ENCODE results near the gene MYO5B. TPM values are rescaled to one million over a fixed set of nuclear protein-coding genes. Genes with fewer than 3 reads are reported as not detected.

Gene MYO5B
- polyA plus RNA-seq, 2 of the 4 experiments (the other 2 are of a cell fraction), result 6.4 to 18.4 TPM

GRCh38 chr18:49910986-49911385 is 284.0 kb downstream of the MYO5B start:
- WGBS (ENCODE audit: missing lambda C conversion rate), result 25% methylated on average over 2 of the region's 2 CpGs
- no peak overlapping the region for H3K4me3 ChIP-seq
- no peak overlapping the region for H3K4me2 ChIP-seq
- no peaks in the 10 kb centered on the region for H3K4me1 ChIP-seq
- no peak overlapping the region for H3K27ac ChIP-seq
- no peak for FAIRE-seq
- H3K9me3 ChIP-seq, result no peaks in the 10 kb centered on the region
- ChIA-PET POLR2A (no interaction called here), CTCF (interaction anchor here (1.2 kb wide), 1 partner anchor 30 kb away, joined by 3 read pairs; no protein-coding TSS in a partner anchor)
- ATAC-seq, result no peak
- TF ChIP-seq ZSCAN20 (CRISPR knock-in tag; IDR thresholded peaks at IDR 0.05) (no peak), RCOR1 (IDR thresholded peaks at IDR 0.05; ENCODE audit: low read depth, low read length) (no peak), POLR2AphosphoS2 (conservative IDR thresholded peaks at IDR 0.05; ENCODE audit: low read length) (no peak), JUN (IDR thresholded peaks at IDR 0.05) (no peak), NPAS2 (CRISPR knock-in tag; IDR thresholded peaks at IDR 0.05; ENCODE audit: borderline replicate concordance) (no peak), MYC (IDR thresholded peaks at IDR 0.05; ENCODE audit: borderline replicate concordance, low read length) (no peak), ATOH8 (CRISPR knock-in tag; IDR thresholded peaks at IDR 0.05; ENCODE audit: low read depth) (no peak), ELK1 (IDR thresholded peaks at IDR 0.05; ENCODE audit: low read depth, low read length) (no peak), BCL3 (IDR thresholded peaks at IDR 0.05) (no peak), HMGXB4 (CRISPR knock-in tag; IDR thresholded peaks at IDR 0.05; ENCODE audit: borderline replicate concordance) (no peak), RFX5 (IDR thresholded peaks at IDR 0.05) (no peak), CTCF (IDR thresholded peaks at IDR 0.05) (no peak), RAD21 (conservative IDR thresholded peaks at IDR 0.05 in 1 of 2, IDR thresholded peaks at IDR 0.05 in 1 of 2) (no peak)
- no peak for DNase-seq (ENCODE audit: low read depth in 1 of 2, low spot score in 1 of 2)

GRCh38 chr18:49910019-49910418 is 284.9 kb downstream of the MYO5B start:
- FAIRE-seq, result no peak
- H3K4me1 ChIP-seq, result no peaks in the 10 kb centered on the region
- no peak overlapping the region for H3K27ac ChIP-seq
- no peaks in the 10 kb centered on the region for H3K9me3 ChIP-seq
- TF ChIP-seq CHD2 (IDR thresholded peaks at IDR 0.05; ENCODE audit: low read length, partially characterized antibody), result no peak
- no peak for TF ChIP-seq KDM5A (IDR thresholded peaks at IDR 0.05)
- no peak for TF ChIP-seq RNF2 (IDR thresholded peaks at IDR 0.05; ENCODE audit: borderline replicate concordance, low read depth)
- no peak for TF ChIP-seq HOXA7 (CRISPR knock-in tag; IDR thresholded peaks at IDR 0.05)
- no peak for TF ChIP-seq MYC (IDR thresholded peaks at IDR 0.05; ENCODE audit: borderline replicate concordance, low read length)
- POLR2A ChIA-PET, result no interaction called here
- no peak overlapping the region for H3K4me2 ChIP-seq
- no peak for DNase-seq (ENCODE audit: low read depth in 1 of 2, low spot score in 1 of 2)
- WGBS (ENCODE audit: missing lambda C conversion rate), result 63% methylated on average over 4 of the region's 5 CpGs
- ATAC-seq, result no peak
- CTCF ChIA-PET, result no interaction called here
- no peak overlapping the region for H3K4me3 ChIP-seq

All from A549 (cell line).